Upper lobe of left lung (tissue), 6 donors: ENCODE data around the gene COA7. TPM values are rescaled to one million over a fixed set of nuclear protein-coding genes. Genes with fewer than 3 reads are reported as not detected.
A peak's percentile ranks its signal among the peaks of the same experiment; 100 is the strongest.

Experiments used
- ATAC-seq, 2 donors: fragments of 200-7000 bp; cut with Tn5 transposase; one replicate each; pipeline ENCODE4 v1.9.1; 2022; ENCODE audit warnings: mild to moderate bottlenecking in 2 of 2, moderate library complexity in 2 of 2; ENCODE audit not compliant: low FRiP score in 2 of 2
- DNase-seq, 2 donors: peaks; one replicate each; pipeline ENCODE4 v3.0.0-alpha.2; 2019 to 2020
- H3K27ac ChIP-seq, 4 donors: fragments of 200-600 bp; sonication (generic); one replicate each; pipeline ENCODE4 v1.5.1; 2016 to 2019
- H3K27me3 ChIP-seq, 4 donors: fragments of 200-600 bp; sonication (generic); one replicate each; pipeline ENCODE4 v1.5.1; 2017 to 2019
- H3K36me3 ChIP-seq, 4 donors: fragments of 200-600 bp; sonication (generic); one replicate each; pipeline ENCODE4 v1.5.1; 2016 to 2019
- H3K4me1 ChIP-seq, 4 donors: fragments of 200-600 bp; sonication (generic); one replicate each; pipeline ENCODE4 v1.5.1; 2018 to 2019
- H3K4me3 ChIP-seq, 4 donors: fragments of 200-600 bp; sonication (generic); one replicate each; pipeline ENCODE4 v1.5.1; 2017 to 2019; ENCODE audit warnings: mild to moderate bottlenecking in 2 of 4, moderate library complexity in 1 of 4
- H3K9me3 ChIP-seq, 4 donors: fragments of 200-600 bp; sonication (generic); one replicate each; pipeline ENCODE4 v1.5.1; 2018 to 2019
- EP300 ChIP-seq, 4 donors: sonication (generic); formaldehyde crosslinking; IDR thresholded peaks; one replicate each; pipeline ENCODE4 v1.5.1; 2017; ENCODE audit warnings: antibody characterized with exemption in 4 of 4, control low read depth in 2 of 4
- POLR2A ChIP-seq, 4 donors: fragments of 450-650 bp; IDR thresholded peaks; one replicate each; pipeline ENCODE4 v1.5.1; 2016 to 2017; ENCODE audit warnings: antibody characterized with exemption in 4 of 4, mild to moderate bottlenecking in 2 of 4
- POLR2AphosphoS5 ChIP-seq, 2 donors: sonication (generic); formaldehyde crosslinking; IDR thresholded peaks; one replicate each; pipeline ENCODE4 v1.5.1; 2017; ENCODE audit warnings: antibody characterized with exemption in 2 of 2
- WGBS, 2 donors: methylation state at CpG; one replicate each; pipeline ENCODE4 v1.1.5; 2017 to 2018; 5-methylcytosine and 5-hydroxymethylcytosine counted together
- total RNA-seq, 6 donors: library from RNA; depleted of rRNA in 4 of 6; stranded (reverse); fragments of >200 nt in 4 of 6; gene quantifications; one replicate each; pipeline versions ENCODE4 v1.1.0 to v1.2.1, GENCODE V29; 2016 to 2021
- TF ChIP-seq, protein P1 (sequence below), 6 experiments: fragments of 450-650 bp in 4 of 6; fragments of 200-600 bp in 2 of 6; sonication (generic) in 2 of 6; IDR thresholded peaks; one replicate each; pipeline ENCODE4 v1.5.1; 2016 to 2019; ENCODE audit warnings: antibody characterized with exemption in 6 of 6
- donor health status: DM: no; HTN: no; CAD: no; lungs with moderate emphysema.
- donor health status: DM: no; HTN: yes; CAD: no; lungs with severe emphysema.

The COA7 gene
- total RNA-seq: 10 to 100 TPM in 3 of 6 donors, 1 to 10 TPM in 3; 2.2 to 20.8 (median 10.6) TPM

DNA sequence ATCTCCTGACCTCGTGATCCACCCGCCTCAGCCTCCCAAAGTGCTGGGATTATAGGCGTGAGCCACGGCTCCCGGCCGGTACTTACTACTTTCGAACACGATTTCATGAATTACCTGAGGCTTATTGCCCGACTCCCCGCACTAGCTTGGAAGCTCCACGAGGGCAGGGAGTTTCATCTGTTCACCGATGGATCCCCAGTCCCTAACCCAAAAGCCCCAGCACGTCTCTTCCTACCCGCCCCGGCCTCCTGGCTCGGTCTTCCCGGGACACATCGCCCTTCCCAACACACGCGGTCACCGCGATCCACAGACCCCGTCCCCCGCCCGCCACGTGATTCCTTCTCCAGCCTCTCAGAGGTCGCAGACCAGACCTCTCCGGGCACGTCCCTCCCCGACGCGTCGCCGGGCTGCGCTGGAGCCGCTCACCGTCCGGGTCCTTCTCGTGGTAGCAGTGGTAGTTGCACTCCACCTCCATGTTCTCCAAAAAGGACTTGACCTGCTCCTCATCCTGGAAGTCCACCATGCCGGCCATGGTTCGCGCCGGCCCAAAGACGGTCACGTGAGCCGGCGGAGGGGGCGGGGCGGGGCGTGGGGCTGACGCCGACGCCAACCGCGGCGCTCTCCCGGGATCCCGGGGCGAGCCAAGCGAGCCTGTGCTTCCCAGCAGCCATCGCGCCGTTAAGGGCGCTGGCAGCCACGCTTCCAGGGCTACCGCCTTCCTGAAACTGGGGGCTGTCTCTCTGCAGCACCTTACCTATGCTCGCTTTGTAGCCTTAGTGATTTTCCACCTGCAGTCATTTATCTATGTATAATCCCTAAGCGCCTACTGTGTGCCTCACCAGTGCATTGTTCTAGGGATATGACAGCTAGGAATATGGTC, at the start of gene COA7:
COA7 (minus strand) TSS at position 553 of the 880 bp plus-strand sequence; CDS start at position 532, 21 bp downstream.
- H3K27ac ChIP-seq: peak within 1 kb of the TSS; percentile 71 to 90 (median 83)
- TF ChIP-seq POLR2AphosphoS5 (IDR thresholded peaks at IDR 0.05) (peak; percentile 12 to 72), POLR2A (IDR thresholded peaks at IDR 0.05) (peak in 2 of 4 donors; percentile 34 to 61), EP300 (IDR thresholded peaks at IDR 0.05) (peak in 1 of 4 donors; percentile 23)
- TF ChIP-seq, protein P1, sequence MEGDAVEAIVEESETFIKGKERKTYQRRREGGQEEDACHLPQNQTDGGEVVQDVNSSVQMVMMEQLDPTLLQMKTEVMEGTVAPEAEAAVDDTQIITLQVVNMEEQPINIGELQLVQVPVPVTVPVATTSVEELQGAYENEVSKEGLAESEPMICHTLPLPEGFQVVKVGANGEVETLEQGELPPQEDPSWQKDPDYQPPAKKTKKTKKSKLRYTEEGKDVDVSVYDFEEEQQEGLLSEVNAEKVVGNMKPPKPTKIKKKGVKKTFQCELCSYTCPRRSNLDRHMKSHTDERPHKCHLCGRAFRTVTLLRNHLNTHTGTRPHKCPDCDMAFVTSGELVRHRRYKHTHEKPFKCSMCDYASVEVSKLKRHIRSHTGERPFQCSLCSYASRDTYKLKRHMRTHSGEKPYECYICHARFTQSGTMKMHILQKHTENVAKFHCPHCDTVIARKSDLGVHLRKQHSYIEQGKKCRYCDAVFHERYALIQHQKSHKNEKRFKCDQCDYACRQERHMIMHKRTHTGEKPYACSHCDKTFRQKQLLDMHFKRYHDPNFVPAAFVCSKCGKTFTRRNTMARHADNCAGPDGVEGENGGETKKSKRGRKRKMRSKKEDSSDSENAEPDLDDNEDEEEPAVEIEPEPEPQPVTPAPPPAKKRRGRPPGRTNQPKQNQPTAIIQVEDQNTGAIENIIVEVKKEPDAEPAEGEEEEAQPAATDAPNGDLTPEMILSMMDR (IDR thresholded peaks at IDR 0.05): peak in 2 of 6 experiments; percentile 16 to 22

DNA sequence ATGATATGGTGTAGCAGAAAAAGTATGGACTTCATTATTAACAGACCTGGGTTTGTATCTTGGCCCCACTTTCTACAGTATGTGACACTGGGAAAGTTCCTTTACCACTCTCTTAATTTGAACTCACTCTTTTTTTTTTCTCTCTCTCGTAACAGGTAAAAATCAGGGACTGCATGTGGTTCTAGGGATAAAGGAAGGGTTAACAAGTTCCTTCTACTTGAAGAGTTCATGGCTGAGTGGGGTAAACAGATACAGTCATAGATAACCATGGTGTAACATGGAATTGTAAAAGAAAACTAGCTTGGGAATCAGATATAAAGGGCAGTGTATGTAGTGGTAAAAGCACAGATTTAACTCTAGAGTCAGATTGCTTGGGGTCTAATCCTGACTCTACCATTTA, 49.3 kb upstream of the COA7 start:
- Histone ChIP-seq H3K9me3 (no peaks in the 10 kb centered on the region), H3K27me3 (no peaks in the 10 kb centered on the region), H3K36me3 (no peaks in the 10 kb centered on the region), H3K4me1 (peaks cover 12 to 43% (median 29%) of the 10 kb centered on the region in 4 donors), H3K27ac (no peak overlapping the region), H3K4me3 (no peak overlapping the region)
- WGBS, 2 donors: 79 to 93% methylated on average over 1 of the region's 1 CpG
- ATAC-seq (no peak), DNase-seq (no peak)
- TF ChIP-seq EP300 (IDR thresholded peaks at IDR 0.05) (no peak), POLR2A (IDR thresholded peaks at IDR 0.05) (no peak), POLR2AphosphoS5 (IDR thresholded peaks at IDR 0.05) (no peak)
- TF ChIP-seq, protein P1 (IDR thresholded peaks at IDR 0.05): no peak

More for the DNA sequence above, at the start of gene COA7:
- peak; percentile 89 to 98 for DNase-seq
- WGBS, 2 donors: 5 to 8% methylated on average over 35 to 58 of the region's 68 CpGs
- Histone ChIP-seq H3K36me3 (no peaks in the 10 kb centered on the region), H3K4me3 (peak within 1 kb of the TSS; percentile 68 to 92 (median 84)), H3K4me1 (peaks cover 4 to 23% (median 9%) of the 10 kb centered on the region in 4 donors), H3K27me3 (no peaks in the 10 kb centered on the region), H3K9me3 (no peaks in the 10 kb centered on the region)
- ATAC-seq: peak; percentile 92 to 95

DNA sequence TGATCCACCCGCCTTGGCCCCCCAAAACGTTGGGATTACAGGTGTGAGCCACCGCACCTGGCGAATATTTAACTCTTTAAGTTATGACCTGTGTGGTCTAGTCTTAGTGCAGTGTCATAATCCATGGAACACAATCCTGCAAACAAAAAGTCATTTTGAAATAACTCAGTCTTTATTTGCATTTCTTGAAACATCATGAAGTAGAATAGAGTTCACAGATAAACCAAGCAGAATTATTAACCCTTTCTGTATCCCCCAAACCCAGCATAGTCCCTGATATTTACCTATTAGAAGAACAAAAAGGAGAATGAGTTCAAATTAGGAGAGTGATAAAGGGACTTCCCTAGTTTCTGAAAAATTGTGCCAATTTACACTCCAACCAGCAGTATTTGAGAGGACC, 48.0 kb upstream of the COA7 start:
- no peak overlapping the region for H3K27ac ChIP-seq
- H3K4me3 ChIP-seq: no peak overlapping the region
- H3K4me1 ChIP-seq: peaks cover 0 to 30% (median 18%) of the 10 kb centered on the region in 4 donors
- ATAC-seq (no peak), DNase-seq (no peak)
- no peaks in the 10 kb centered on the region for H3K27me3 ChIP-seq
- WGBS, 2 donors: 83 to 87% methylated on average over 4 of the region's 4 CpGs
- H3K9me3 ChIP-seq: no peaks in the 10 kb centered on the region
- no peak for TF ChIP-seq POLR2A (IDR thresholded peaks at IDR 0.05)
- TF ChIP-seq, protein P1 (IDR thresholded peaks at IDR 0.05): no peak
- TF ChIP-seq EP300 (IDR thresholded peaks at IDR 0.05): no peak
- no peaks in the 10 kb centered on the region for H3K36me3 ChIP-seq

DNA sequence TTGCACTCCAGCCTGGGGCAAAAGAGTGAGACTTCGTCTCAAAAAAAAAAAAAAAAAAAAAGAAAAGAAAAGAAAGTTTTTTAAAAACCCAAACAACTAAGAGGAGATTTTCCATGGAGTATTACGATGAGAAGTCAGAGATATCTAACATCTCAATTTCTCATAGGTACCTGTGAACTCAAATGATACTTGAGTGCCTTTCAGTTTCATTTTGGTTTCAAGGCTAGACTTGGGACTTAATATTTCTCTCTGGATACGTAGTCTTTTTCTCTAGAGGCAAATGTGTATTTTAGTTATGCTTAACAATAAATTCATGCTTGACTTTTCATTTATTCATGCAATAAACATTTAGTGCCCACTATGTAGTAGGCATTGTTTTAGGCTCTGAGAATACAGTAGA, 43.1 kb upstream of the COA7 start:
- Histone ChIP-seq H3K4me3 (no peak overlapping the region), H3K4me1 (peaks cover 0 to 39% (median 22%) of the 10 kb centered on the region in 4 donors), H3K27ac (no peak overlapping the region), H3K36me3 (no peaks in the 10 kb centered on the region), H3K9me3 (no peaks in the 10 kb centered on the region), H3K27me3 (no peaks in the 10 kb centered on the region)
- ATAC-seq: no peak
- no peak for DNase-seq
- TF ChIP-seq POLR2AphosphoS5 (IDR thresholded peaks at IDR 0.05): no peak
- TF ChIP-seq EP300 (IDR thresholded peaks at IDR 0.05): no peak
- TF ChIP-seq, protein P1 (IDR thresholded peaks at IDR 0.05): no peak
- TF ChIP-seq POLR2A (IDR thresholded peaks at IDR 0.05): no peak
- 70 to 87% methylated on average over 3 of the region's 3 CpGs for WGBS, 2 donors
